NCI-H128 (cell line): Measurements from ENCODE around the gene CES3.
A peak's percentile ranks its signal among the peaks of the same experiment; 100 is the strongest.
"Not testable (repeated sequence)": the region's sequence is repeated elsewhere in the genome, so short reads cannot be mapped to it uniquely, and the experiment has no call there.

Experiments
- DNase-seq: peaks from one replicate; lab custom pipeline; 2025; ENCODE audit not compliant: unreplicated experiment; lab: John Stamatoyannopoulos, UW

Gene CES3

DNA sequence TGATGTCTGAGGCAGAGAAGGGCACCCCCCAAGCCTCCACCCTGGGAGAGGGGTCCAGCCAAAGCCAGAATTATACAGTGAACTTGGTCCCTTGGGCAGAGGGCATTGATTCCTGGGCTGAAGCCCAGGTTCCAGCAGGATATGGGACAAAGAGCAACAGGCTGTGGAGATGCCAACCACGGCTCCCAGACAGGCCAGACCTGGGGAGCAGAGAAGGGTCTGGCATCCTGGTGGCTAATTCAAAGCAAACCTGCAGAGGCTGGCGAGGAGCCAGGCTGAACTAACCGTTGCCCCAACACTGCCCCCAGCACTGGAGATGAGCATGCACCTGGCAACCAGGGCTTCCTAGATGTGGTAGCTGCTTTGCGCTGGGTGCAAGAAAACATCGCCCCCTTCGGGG is 3.0 kb downstream of the CES3 start:
- no peak for DNase-seq

- DNase-seq: no peak
Measured at GRCh38 chr16:66968847-66969246, 7.8 kb downstream of the CES3 start.

DNA sequence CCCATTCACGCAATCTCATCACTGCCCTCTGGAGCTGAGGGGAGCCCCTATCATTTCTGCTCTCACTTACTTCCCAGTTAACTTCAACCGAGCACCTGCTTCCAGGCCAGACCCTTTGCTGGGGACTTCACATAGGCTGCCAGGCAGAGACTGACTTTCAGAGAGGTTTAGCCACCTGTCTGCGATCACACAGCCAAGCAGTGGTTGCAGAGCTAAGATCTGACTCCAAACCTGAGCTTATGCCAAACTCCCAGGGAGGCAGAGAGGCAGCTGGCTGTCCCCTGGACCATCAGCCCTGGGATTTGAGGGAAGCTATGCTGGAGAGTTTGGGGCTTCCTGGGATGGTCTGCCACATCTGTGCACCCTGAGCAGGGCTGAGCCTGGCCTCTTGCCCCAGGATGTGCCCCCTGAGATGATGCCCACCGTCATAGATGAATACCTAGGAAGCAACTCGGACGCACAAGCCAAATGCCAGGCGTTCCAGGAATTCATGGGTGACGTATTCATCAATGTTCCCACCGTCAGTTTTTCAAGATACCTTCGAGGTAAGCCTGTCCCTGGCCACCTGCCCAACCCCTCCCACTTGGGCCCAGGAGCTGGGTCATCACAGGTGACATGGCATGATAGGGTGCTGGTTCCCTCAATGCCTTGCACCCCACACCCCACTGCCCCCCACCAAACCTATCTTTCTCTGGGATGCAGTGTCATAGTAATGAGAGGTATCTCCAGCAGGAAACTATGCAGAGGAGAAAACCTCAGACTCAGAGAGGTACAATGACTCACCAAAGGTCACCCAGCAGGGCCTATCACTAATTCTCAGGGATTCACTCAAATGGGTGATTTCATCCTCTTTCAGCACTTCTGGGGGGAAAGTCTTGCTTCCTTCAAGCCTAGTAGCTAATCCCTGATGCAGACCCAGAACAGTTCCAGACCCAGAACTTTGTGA is 10.0 kb downstream of the CES3 start:
- no peak for DNase-seq

GRCh38 chr16:66972983-66973382 is 11.9 kb downstream of the CES3 start:
- DNase-seq: no peak

DNA sequence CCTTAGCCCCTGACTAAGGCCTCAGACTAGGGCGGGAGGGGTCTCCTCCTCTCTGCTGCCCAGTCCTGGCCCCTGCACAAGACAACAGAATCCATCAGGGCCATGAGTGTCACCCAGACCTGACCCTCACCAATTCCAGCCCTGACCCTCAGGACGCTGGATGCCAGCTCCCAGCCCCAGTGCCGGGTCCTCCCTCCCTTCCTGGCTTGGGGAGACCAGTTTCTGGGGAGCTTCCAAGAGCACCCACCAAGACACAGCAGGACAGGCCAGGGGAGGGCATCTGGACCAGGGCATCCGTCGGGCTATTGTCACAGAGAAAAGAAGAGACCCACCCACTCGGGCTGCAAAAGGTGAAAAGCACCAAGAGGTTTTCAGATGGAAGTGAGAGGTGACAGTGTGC is 12.7 kb downstream of the CES3 start:
- DNase-seq: no peak

- DNase-seq: not testable (repeated sequence)
Measured at GRCh38 chr16:66974156-66974931, 13.3 kb downstream of the CES3 start.

DNA sequence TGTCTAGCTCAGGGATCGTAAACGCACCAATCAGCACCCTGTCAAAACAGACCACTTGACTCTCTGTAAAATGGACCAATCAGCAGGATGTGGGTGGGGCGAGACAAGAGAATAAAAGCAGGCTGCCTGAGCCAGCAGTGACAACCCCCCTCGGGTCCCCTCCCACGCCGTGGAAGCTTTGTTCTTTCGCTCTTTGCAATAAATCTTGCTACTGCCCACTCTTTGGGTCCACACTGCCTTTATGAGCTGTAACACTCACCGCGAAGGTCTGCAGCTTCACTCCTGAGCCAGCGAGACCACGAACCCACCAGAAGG is 13.8 kb downstream of the CES3 start:
- DNase-seq: not testable (repeated sequence)

GRCh38 chr16:66975302-66975893 is 14.3 kb downstream of the CES3 start:
- no peak for DNase-seq

- no peak for DNase-seq
Measured at GRCh38 chr16:66976746-66977145, 15.7 kb downstream of the CES3 start.

DNA sequence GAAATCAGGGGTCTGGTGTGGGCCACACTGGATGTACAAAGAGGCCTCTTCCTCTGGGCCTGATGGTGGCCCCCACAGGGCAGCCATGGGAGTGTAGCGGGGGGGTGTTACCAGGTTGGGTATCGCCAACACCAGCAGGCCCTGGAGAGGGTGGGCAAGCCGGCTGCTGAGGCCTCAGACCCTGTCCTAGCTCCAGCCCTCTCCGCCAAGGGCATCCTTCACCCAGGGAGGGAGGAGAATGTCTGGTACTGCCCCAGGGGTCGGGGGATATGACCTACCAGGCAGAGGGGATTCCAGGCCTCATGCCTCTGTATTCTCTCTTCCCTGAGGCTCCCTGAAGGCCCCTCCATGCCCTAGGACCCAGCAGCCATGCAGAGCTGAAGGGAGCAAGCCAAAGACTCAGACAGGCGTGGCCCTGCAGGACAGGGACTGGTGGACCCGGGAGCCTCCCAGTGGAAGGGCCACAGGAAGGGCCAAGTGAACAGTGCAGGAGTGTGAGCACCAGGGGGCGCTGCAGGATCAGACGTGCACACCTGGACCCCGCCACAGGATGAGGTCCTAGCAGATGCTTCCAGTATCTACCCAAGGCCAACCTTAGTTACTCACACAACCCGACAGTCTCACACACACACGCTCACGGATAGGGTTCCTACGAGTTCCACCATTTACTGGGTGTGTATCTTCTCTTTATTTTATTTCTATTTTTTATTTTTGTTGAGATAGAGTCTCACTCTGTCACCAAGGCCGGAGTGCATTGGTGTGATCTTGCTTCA is 16.5 kb downstream of the CES3 start:
- peak; percentile 45 for DNase-seq

- no peak for DNase-seq
Measured at GRCh38 chr16:66979011-66979717, 18.1 kb downstream of the CES3 start.

- DNase-seq: no peak
Measured at GRCh38 chr16:66983033-66983432, 22.0 kb downstream of the CES3 start.

DNA sequence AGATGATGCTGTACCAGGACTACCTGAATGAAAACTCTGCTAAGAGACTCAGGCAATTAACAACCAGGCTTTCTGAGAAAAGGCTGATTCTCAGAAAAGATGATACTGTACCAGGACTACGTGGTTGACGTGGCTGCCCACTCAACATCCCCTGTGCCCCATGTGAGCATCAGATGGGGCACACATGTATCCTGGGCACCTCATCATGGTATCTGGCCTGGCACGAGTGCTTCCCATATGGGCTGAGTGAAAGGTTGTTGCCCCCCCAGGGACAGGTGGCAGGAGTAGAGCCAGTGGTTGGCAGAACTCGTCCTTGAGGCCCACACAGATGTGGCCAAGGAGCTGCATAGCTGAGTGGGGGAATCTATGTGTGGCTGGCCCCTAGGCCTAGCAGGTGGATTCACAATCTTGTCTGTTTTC is 23.8 kb downstream of the CES3 start:
- no peak for DNase-seq

- DNase-seq: no peak
Measured at GRCh38 chr16:66986559-66986958, 25.5 kb downstream of the CES3 start.

- DNase-seq: no peak
Measured at GRCh38 chr16:66988197-66988788, 27.2 kb downstream of the CES3 start, which contains the start of gene CES4A. TSS of gene CES4A (plus strand) at chr16:66988589. CDS start at chr16:66988773, 184 bp downstream.

- DNase-seq: no peak
Measured at GRCh38 chr16:66991545-66992077, 30.5 kb downstream of the CES3 start.

DNA sequence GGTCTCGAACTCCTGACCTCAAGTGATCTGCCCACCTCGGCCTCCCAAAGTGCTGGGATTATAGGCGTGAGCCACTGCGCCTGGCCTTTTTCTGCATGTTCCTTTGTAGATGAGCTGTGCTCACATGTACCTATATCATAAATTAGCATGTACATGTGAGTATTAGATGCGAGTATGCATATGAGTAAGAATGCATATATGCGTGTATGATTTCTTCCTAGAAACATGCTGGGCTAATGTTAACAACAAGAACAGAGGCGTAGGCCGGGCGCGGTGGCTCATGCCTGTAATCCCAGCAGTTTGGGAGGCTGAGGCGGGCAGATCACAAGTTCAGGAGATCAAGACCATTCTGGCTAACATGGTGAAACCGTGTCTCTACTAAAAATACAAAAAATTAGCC is 32.5 kb downstream of the CES3 start:
- DNase-seq: not testable (repeated sequence)

GRCh38 chr16:66996324-66996982 is 35.4 kb downstream of the CES3 start:
- DNase-seq: no peak

DNA sequence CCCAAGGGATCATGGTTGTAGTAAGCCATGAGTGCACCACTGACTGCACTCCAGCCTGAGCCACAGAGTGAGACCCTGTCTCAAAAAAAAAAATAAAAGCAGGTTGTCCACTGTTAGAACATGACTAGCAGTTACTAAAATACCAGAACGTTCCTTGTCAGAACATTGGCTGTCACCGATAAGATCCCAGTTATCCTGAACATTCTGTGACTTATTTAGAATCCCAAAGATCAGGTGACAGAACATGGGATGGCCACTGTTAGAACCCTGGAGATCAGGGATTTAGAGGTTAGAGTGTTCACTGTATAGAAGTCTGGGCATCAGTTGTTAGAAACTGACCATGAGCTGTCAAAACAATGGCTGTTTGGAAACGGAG is 35.9 kb downstream of the CES3 start:
- DNase-seq: no peak
